ENCODE data around the gene CTNNA1. TPM values are rescaled to one million over a fixed set of nuclear protein-coding genes. Genes with fewer than 3 reads are reported as not detected.

CTNNA1 gene
- total RNA-seq, 1 experiment from 2014 or later, result 734 TPM

DNA sequence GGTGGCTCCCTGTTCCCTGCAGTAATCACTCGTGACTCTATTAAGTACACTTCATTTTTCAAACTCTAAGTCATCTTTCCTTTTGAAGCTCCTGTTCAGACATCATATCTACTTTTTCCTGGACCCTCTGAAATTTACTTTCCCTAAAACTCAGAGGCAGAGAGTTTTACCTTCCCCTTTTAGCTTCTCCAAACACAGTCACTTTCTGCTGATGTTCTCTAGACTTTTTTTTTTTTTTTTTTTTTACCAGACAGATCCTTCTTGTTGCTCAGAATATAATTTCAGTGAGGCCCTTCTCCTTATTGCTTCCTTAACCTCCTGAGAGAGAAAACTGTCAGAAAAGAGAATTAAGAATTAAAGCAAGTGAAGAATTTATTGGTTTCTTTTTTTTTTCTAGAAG lies 208.5 kb downstream of the CTNNA1 start:
- Mint-ChIP-seq H3K36me3 (ENCODE audit: insufficient read depth, unreplicated experiment) (no peaks in the 10 kb centered on the region), H3K27ac (ENCODE audit: unreplicated experiment) (peak overlapping the region; percentile 52), H3K9me3 (ENCODE audit: low read depth, unreplicated experiment) (no peaks in the 10 kb centered on the region), H3K4me1 (ENCODE audit: low read depth, unreplicated experiment) (peaks cover 8% of the 10 kb centered on the region), H3K27me3 (ENCODE audit: unreplicated experiment) (no peaks in the 10 kb centered on the region), H3K4me3 (ENCODE audit: low read depth, unreplicated experiment) (no peak overlapping the region)
- intact Hi-C loops (cut with micrococcal nuclease; ENCODE audit: unreplicated experiment), result no loop called here
- BruUV-seq (replicated peaks), result no TSS peak
- CTCF ChIA-PET, result no interaction called here
- DNase-seq, result no peak
- TF ChIP-seq, protein P1, sequence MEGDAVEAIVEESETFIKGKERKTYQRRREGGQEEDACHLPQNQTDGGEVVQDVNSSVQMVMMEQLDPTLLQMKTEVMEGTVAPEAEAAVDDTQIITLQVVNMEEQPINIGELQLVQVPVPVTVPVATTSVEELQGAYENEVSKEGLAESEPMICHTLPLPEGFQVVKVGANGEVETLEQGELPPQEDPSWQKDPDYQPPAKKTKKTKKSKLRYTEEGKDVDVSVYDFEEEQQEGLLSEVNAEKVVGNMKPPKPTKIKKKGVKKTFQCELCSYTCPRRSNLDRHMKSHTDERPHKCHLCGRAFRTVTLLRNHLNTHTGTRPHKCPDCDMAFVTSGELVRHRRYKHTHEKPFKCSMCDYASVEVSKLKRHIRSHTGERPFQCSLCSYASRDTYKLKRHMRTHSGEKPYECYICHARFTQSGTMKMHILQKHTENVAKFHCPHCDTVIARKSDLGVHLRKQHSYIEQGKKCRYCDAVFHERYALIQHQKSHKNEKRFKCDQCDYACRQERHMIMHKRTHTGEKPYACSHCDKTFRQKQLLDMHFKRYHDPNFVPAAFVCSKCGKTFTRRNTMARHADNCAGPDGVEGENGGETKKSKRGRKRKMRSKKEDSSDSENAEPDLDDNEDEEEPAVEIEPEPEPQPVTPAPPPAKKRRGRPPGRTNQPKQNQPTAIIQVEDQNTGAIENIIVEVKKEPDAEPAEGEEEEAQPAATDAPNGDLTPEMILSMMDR (IDR thresholded peaks at IDR 0.05; ENCODE audit: unreplicated experiment), result no peak

- intact Hi-C loops (cut with micrococcal nuclease; ENCODE audit: unreplicated experiment), result no loop called here
- DNase-seq, result no peak
- H3K27ac Mint-ChIP-seq (ENCODE audit: unreplicated experiment), result no peak overlapping the region
- peaks cover 13% of the 10 kb centered on the region for H3K4me1 Mint-ChIP-seq (ENCODE audit: low read depth, unreplicated experiment)
- no peak overlapping the region for H3K4me3 Mint-ChIP-seq (ENCODE audit: low read depth, unreplicated experiment)
- no peaks in the 10 kb centered on the region for H3K27me3 Mint-ChIP-seq (ENCODE audit: unreplicated experiment)
- CTCF ChIA-PET, result interaction anchor here (0.7 kb wide), 1 partner anchor 14 kb away, joined by 5 read pairs; no protein-coding TSS in a partner anchor
- TF ChIP-seq, protein P1 (IDR thresholded peaks at IDR 0.05; ENCODE audit: unreplicated experiment), result no peak
- H3K9me3 Mint-ChIP-seq (ENCODE audit: low read depth, unreplicated experiment), result no peaks in the 10 kb centered on the region
- no TSS peak for BruUV-seq (replicated peaks)
- no peaks in the 10 kb centered on the region for H3K36me3 Mint-ChIP-seq (ENCODE audit: insufficient read depth, unreplicated experiment)
Measured at GRCh38 chr5:138962614-138963370, 209.6 kb downstream of the CTNNA1 start.

GRCh38 chr5:138963763-138964371 lies 210.6 kb downstream of the CTNNA1 start:
- Mint-ChIP-seq H3K36me3 (ENCODE audit: insufficient read depth, unreplicated experiment) (no peaks in the 10 kb centered on the region), H3K9me3 (ENCODE audit: low read depth, unreplicated experiment) (no peaks in the 10 kb centered on the region), H3K27ac (ENCODE audit: unreplicated experiment) (no peak overlapping the region), H3K4me3 (ENCODE audit: low read depth, unreplicated experiment) (no peak overlapping the region), H3K27me3 (ENCODE audit: unreplicated experiment) (no peaks in the 10 kb centered on the region), H3K4me1 (ENCODE audit: low read depth, unreplicated experiment) (peaks cover 24% of the 10 kb centered on the region)
- TF ChIP-seq, protein P1 (IDR thresholded peaks at IDR 0.05; ENCODE audit: unreplicated experiment), result no peak
- CTCF ChIA-PET, result interaction anchor here (0.6 kb wide), 1 partner anchor 101 kb away, joined by 3 read pairs; no protein-coding TSS in a partner anchor
- intact Hi-C loops (cut with micrococcal nuclease; ENCODE audit: unreplicated experiment), result no loop called here
- no peak for DNase-seq
- no TSS peak for BruUV-seq (replicated peaks)

DNA sequence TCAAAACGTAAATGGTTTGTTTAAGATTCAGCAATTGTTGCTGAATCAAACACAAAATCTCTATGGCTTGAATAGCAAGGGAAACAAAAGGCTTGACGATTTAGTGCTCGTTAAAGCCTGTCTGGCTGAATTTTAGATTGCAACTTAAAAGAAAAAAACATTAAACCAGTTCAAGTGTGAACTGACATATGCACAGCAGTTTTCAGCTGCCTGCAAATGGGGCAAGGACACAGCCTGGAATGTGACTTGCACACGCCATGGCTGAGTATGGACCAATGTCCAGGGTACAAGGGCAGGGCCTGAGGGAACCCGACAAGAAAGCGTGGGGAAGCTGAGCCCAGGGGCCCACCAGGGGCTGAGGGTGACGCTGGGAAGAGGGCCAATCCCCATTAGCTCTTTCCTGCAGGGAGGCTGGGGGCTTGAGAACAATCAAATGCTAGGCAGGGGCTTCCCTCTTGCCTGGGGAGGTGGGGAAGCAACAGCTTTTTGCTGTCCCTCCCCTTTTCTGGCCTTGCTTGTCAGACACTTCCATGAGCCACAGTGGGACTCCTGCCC lies 211.5 kb downstream of the CTNNA1 start:
- Mint-ChIP-seq H3K4me3 (ENCODE audit: low read depth, unreplicated experiment) (no peak overlapping the region), H3K9me3 (ENCODE audit: low read depth, unreplicated experiment) (no peaks in the 10 kb centered on the region), H3K4me1 (ENCODE audit: low read depth, unreplicated experiment) (peaks cover 24% of the 10 kb centered on the region), H3K27ac (ENCODE audit: unreplicated experiment) (no peak overlapping the region), H3K36me3 (ENCODE audit: insufficient read depth, unreplicated experiment) (no peaks in the 10 kb centered on the region), H3K27me3 (ENCODE audit: unreplicated experiment) (no peaks in the 10 kb centered on the region)
- TF ChIP-seq, protein P1 (IDR thresholded peaks at IDR 0.05; ENCODE audit: unreplicated experiment), result no peak
- BruUV-seq (replicated peaks), result no TSS peak
- intact Hi-C loops (cut with micrococcal nuclease; ENCODE audit: unreplicated experiment), result no loop called here
- CTCF ChIA-PET, result interaction anchor here (0.6 kb wide), 1 partner anchor 100 kb away, joined by 3 read pairs; no protein-coding TSS in a partner anchor
- DNase-seq, result no peak

Measured in Calu3 (cell line).